ENCODE results near the gene LRP1B. TPM values are rescaled to one million over a fixed set of nuclear protein-coding genes. Genes with fewer than 3 reads are reported as not detected.
"Not testable (repeated sequence)": the region's sequence is repeated elsewhere in the genome, so short reads cannot be mapped to it uniquely, and the experiment has no call there.

Gene LRP1B
- total RNA-seq, 1 experiment from 2014 or later, result not detected

DNA sequence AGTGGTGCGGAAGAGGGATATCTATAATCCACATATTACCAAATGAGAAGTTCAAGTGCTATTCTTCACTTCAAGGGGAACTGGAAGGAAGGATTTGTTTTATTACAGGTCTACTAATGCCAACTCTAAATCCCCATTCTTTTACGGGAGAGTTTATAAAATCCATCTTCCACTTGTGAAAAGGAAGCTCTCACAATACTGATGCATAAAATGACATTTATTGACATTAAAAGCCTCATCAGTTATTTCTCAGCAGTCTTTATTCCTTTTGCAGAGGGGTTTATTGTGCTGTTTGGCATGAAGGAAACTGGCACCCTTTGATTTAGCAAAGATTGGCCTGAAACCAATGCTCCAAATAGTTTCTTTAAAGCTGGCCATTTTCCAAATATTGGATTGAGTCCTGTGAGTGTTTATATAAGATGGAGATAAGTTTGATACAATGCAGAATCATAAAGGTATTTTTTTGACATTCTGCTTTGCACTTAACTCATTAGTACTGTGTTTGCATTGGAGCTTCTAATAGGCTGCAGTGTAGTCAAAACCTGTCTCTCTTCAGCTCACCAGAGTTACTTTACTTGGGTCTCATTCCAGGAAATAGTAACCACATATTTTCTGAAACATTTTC lies 26.6 kb downstream of the LRP1B start:
- no peak for DNase-seq (ENCODE audit: low read depth)

DNA sequence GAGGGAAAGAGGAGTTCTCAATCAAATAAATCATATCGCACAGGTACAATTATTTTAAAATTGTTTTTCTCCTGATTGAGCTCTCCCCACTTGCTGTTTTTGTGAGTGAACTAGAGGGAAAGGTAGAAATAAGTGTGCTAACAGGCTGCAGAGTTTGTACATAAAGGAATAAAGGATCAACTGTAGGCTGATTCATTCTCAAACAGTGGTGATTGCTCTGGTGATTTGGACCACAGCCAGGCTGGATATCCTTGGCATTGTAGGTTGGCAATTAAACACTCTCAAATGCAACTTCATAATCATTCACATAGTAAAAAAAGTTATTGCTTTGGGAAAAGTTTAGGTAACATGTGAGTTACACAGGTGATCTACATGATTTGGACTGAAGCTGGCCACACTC lies 29.8 kb downstream of the LRP1B start:
- DNase-seq (ENCODE audit: low read depth), result peak; percentile 0

DNA sequence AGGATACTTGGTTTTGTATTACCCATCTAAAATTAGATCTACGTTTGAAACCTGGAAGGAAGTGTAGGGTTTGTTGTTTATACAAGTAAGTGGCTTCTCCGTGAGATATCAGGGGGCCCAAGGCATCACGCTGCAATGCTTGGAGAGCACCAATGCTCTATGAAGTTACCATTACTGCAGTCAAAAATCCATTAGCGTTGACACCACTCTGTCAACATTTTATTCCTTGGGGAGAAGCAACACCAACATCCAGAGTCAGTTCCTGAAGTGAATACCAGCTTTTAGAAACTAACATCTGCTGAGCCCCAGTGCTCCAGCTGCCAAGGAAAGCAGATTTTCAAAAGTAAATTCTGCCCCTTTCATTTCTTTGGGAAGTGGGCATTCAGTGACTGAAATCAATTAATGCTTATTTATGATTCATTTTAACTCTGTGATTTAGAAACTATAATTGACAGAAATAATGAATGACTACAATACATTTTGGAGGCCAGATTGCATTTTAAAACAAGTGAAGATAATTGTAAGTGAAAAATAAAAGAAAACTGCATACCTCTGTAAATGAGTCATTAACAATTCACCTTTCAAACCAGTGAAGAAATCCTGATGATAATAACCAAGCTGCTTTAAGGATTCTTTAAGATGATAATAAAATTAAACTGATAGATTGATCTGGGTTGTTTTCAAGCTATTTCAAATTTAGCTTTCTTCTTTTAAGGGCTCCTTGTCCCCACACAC lies 30.5 kb downstream of the LRP1B start:
- no peak for DNase-seq (ENCODE audit: low read depth)

DNA sequence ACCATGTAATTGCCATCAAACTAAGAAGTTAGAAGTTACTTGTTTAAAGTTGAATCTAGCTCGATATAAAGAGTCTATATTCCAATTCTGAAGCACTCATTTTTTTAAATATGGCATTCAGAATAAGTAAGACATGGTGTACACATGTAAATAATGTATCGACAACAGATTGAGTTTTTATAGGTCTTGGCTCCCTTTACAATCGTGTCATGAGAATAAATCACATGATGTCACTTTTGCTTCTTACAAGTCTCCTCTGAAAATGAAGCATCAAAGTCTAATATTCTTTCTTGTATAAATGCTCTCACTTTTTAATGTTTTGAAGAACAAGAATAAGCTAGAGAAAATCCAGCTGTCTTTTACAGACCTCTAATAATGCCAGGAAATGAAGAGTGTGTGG lies 33.1 kb downstream of the LRP1B start:
- DNase-seq (ENCODE audit: low read depth), result no peak

DNA sequence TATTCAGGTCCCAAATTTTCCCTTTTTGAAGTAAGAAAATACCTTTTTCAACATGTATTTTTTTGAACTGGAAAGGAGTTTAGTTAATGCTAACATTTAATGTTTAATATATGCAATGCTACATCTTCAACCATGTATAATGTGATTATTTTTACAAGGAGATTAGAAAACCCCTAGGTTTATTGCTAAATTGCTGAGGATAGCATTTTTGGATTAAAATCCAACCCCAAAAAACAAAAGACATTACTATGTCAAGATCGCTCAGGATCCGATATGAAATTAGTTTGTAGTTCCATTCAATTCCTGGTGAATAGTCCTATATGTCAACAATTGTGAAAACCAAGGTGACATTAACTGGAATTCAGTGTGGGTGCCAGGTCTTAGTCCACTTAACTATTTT lies 35.2 kb downstream of the LRP1B start:
- DNase-seq (ENCODE audit: low read depth), result no peak

DNA sequence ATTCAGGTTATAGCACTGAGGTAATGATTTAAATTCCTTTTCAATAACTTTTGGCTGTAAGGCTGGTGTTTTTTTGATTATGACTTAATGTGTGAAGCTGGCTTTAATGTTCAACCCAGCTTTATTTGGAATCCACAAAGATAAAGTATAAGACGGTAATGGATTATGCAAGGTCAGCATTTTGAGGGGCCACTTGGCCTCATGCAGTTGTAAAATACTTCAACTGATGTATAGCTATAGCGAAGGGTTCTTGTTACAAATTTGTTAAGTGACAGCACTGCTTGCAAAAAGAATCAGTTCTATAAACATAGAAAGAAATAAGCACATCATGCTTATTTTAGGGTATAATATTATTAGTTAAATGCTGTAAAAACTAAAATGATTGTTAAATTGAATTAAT lies 36.6 kb downstream of the LRP1B start:
- no peak for DNase-seq (ENCODE audit: low read depth)

DNA sequence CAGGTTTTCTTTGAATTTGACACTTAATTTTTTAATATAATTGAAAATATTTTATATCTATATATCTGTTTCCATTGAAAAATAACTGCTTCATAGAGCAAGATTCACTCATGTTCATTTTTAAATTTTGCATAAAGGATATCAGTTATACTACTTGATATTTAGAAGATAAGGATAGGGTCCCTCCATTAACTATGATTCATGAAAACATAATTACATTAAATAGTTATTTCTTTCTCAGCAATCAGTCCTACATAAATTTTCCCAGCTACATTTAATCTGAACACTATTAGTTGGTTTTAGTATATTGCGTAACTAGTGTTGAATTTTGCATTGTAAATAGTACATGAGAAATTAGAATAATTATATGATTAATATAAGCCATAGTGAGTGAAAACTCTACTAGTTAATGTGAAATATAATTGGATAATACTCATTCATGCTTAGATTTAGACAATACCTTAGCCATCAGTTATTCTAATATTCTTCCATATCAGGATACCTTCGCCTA lies 42.7 kb downstream of the LRP1B start:
- DNase-seq (ENCODE audit: low read depth), result no peak

DNA sequence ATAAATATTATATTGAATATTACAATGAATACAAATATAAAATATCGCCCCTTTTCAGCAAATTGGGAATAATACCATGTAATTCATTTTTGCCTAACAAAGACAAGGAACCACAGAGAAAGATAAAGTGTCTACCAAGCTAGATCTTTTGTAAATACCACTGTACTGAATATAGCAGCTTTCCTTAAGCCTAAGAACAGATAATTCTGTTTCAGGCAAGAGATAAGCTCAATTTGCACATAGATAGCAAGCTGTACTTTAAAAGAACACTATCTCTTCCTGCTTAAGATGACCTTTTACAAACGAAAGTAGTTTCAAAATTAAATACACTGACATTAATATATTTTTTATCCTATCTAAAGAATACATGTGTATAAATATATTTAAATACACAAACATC lies 43.2 kb downstream of the LRP1B start:
- not testable (repeated sequence) for DNase-seq (ENCODE audit: low read depth)

DNA sequence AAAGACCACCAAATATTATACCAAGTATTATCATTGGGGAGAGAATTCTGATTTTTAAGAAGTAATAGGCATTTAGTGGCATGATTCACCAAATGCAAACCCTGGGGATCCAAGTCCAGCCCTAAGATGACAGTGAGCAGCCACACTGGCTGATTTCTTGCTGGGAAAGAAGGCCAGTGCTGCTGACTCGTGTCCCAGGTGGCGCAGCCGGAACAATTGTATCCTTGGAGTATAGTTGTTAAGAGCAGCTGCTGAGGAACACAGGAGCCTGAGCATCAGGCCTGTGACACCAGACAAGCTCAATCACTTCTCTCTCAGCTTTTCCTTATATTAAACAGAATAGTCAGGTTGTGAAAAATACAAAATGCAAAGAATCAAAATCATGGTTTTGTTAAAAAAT lies 48.4 kb downstream of the LRP1B start:
- no peak for DNase-seq (ENCODE audit: low read depth)

DNA sequence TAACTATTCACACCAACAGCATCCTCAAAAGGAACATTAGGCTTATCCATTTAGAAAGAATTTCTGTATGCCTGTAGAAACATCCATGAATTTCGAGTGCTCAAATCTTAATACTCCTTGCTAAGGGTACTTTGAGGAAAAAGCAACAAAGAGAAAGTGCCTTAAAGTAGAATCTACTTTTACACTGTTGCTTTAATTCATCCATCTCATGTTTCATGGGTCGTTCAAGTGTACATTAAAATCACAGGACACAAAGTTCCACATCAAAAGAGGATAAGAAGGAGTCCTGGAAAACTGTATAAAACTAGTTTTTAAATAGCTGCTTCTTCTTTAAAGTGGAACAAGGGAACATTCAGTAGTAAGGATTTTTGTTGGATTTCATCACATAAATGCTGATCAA lies 54.5 kb downstream of the LRP1B start:
- DNase-seq (ENCODE audit: low read depth), result no peak

DNA sequence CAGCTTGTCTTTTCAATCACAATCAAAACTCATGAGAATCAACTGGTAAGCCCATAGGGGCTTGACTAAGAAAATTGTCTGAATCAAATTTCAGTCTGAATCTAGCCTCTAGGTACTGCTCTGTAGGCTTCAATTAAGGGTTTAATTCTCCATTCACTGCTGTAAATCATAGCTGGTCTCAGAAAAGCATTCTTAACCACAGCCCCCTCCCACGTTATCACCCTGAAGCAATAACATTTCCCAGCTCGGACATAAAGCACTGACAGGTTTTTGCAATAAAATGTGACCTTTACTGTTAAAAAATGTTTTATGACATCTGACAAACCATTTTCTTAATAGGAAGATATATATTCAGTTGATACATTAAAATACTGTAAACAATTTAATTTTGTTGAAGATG lies 55.0 kb downstream of the LRP1B start:
- no peak for DNase-seq (ENCODE audit: low read depth)

DNA sequence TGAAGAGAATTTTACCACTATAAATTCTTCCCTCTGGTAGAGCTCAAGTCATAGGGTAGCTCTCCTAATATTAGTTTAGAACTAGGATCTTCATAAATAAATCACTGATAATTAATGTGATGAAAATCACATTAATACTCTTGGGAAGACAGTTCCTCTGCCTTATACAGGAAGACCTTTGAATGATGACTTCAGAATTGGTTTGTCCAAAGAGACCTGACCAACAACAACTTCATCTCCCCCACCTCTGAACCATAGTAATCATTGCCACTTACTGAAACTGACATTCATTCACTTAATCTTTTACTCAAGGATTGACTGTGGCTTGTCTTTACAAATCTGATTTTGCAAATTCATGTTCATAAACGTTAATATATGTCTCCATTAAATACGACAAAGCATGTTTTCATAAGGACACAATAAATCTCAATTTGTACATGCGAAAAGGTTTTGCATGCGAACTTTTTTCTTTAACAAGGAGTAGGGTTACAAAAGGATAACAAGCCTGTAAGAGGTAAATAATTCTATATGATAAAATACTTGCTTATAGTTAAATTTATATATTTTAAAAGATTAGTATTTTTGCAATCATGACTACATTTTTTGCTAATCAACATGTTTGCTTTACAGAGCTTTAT lies 61.4 kb downstream of the LRP1B start:
- no peak for DNase-seq (ENCODE audit: low read depth)

DNA sequence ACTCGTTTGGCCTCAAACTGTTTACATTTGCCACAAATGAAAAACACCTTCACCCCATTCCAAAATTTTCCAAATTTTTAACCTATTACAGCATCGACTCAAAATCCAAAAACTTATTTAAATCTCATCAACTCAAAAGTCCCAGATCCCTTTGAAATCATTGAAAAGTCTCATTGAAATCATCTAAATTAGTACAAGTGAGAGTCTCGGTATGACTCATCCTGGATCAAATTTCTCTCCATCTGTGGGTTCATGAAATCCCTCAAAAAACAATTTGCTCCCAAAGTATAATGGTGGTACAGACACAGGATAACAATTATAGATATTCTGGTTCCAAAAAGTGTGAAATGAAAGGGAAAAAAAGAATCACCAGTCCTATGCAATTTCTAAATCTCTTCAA lies 65.1 kb downstream of the LRP1B start:
- no peak for DNase-seq (ENCODE audit: low read depth)

DNA sequence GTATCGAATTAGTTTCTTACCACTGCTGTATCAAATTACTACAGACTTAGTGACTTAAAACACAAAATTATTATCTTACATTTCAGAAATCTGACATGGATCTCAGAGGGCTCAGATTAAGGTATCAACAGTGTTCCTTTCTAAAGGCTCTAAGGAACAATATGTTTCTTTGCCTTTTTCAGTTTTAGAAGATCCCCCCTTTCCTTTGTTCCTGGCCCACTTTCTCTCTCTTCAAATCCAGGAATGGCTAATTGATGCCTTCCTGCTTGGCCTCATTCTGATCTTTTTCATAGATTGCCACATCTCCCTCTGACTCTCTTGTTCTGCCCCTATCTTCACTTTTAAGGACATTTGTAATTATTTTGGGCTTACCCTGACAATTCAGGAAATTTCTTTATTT lies 65.7 kb downstream of the LRP1B start:
- DNase-seq (ENCODE audit: low read depth), result no peak

DNA sequence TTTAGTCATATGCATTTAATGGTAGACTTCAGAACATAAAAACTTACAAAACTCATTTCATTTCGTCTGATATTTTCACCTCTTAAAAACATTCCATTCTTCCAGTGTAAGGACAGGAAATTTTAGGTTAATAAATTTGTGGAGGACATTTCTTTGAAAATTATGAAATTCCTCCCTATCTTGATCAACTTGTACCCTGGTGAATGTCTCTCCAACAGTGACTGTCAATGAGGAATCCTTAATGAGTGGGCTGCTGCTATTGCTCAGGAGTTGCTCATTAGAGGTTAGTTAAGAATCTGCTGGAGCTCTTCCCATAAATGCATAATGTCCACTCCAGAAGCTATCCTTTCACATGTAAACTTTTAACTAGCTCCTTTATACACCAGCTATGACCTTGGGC lies 69.1 kb downstream of the LRP1B start:
- no peak for DNase-seq (ENCODE audit: low read depth)

DNA sequence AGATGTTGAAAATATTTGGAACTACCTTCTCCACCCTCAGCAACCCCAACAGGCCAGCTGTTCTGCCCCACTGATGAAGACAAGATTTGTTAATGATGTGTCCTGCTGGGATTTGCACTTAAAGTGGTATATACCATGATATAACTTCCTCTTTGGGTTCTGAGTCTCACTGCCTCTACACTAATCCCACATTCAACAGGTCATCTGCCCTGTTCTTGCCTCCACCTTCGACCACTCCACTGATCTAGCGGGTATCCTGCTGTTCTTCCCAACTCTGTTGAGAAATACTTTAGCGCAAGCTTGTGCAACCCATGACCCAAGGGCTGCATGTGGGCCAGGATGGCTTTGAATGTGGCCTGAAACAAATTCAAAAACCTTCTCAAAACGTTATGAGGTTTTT lies 72.7 kb downstream of the LRP1B start:
- DNase-seq (ENCODE audit: low read depth), result no peak

DNA sequence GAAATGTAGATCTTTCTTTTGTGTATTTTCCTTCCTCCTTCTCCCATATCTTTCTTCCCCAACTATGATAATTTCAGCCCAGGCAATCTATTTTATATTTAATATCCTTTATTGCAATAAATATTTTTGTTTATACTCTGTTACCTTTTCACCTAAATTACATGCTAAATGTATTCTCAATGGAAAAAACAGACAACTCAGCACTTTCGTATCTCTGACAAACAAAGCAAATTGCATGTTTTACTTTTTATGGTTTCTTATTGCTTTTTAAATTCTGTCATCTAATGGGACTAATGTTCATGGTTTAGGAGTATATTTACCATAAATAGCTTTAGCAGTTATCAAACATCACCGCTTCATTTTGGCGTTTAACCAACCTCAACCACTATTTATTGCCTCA lies 74.0 kb downstream of the LRP1B start:
- DNase-seq (ENCODE audit: low read depth), result no peak

DNA sequence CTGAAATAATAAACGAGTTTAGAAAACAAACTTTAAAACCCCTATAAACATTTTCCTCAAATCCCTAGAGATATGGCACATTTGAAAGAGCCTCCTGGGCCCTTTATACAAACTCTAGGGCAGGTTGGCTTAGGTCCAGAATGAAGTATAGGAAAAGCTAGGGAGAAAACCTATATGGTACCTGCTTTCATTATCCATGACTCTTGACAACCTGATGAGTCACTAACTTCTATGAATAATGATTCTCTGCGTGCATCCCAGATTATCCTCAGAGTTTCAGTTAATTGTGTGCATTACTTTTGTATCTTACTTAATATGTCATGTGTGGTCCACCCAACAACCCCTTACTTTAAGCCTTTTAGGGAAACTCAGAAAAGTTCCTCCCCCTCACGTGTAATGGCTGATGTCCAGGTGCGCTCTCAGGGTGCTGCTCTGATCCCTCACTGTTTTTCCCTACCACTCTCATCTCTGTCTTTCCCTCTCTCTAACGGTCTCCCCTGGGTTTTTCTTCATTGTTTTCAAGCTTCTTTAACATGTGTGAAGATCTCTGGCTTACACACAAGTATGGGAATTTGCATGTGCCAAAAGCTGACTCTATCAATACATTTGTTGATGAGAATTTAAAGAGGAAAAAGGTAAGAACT lies 78.5 kb downstream of the LRP1B start:
- DNase-seq (ENCODE audit: low read depth), result no peak

DNA sequence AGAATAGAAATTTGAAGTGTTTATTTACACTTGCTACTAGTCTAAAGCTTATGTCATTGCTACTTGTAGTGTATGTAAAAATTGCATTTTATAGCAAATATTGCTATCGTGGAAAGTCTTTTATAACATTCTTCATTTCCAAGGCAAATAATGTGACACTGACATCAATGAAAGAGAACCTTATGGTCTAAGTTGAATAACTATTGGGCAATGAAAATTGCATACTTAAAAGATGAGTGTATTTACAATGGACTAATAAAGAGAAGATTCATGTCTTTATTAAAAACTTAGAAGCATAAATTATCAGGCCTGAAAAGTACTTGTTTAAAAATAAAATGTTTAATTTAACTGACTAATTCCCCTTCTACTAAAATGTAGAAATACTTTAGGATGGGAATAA lies 82.2 kb downstream of the LRP1B start:
- DNase-seq (ENCODE audit: low read depth), result no peak

DNA sequence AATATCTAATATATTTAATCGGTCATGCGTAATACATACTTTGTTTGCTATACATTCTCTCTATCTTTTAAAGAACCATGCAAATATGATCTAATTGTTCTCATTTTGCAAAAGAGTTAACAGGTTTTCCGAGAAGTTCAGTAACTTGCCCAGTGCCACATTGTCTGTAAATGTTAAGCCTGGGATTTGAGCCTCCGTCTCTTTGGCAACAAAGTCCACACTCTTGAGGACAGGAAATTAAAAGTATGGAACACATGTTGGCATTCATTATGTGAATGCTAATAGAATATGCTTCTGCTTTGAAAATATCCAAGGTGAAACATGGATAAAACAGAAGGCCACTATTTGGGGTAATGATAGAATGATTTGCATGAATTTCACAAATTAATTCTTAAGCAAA lies 85.2 kb downstream of the LRP1B start:
- no peak for DNase-seq (ENCODE audit: low read depth)

DNA sequence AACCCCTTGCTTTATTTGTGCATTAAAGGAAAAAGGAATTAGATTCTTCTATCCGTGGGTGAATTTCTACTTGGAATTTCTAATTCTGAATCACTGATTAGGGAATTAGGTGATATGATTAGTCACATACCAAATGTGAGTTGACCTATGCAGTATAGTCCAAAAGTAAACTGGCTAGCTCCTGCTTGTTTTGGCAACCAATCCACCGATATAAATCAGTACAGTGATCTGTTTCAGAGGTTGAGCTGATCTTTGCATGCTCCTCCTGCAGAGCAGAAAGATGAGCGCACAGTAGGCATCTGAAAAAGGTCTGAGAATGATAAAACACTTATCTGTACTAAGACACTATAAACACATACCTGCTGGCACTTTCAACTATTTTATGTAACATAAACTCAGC lies 86.6 kb downstream of the LRP1B start:
- no peak for DNase-seq (ENCODE audit: low read depth)

DNA sequence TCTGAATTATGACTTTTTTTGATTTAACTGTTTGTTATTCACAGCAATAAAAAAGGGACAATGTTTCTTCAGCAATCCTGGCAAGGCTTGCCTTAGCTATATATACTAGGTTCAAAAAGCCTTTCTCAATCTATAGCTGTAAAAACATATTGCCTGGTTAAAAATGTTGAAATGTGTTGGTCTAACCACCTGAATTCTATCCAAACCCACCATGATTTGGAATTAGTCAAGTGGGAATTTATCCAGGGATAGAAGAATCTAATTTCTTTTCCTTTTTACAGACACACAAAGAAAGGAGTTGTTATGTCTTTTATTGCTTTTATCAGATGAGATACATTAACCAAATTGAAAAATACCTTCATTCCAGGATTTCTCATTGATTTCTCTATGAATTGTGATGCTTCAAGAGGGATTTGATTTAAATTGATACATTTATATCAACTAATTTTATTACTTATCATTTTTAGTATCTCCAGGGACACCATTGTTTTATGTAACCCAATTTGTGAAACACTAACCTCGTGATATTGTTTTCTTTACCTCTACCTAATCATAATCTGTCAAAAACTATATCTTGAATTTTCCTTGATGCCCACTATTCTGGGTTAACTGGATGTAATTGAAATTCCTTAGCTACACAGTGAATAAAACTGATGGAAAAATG lies 88.1 kb downstream of the LRP1B start:
- no peak for DNase-seq (ENCODE audit: low read depth)

Data from M059J (cell line).